IMR-90 (cell line): ENCODE measurements around the gene PACS1. TPM values are rescaled to one million over a fixed set of nuclear protein-coding genes. Genes with fewer than 3 reads are reported as not detected.

Experiments
- ATAC-seq: fragments of 200-7000 bp; cut with Tn5 transposase; 2 replicates; pipeline ENCODE4 v1.9.1; 2020; ENCODE audit warnings: low read depth, mild to moderate bottlenecking, moderate library complexity
- BruUV-seq: library from RNA; stranded (reverse); fragments of 400-500 nt; replicated peaks from 2 replicates; lab custom pipeline; 2021; lab: Mats Ljungman, UMichigan
- CTCF ChIA-PET: fragments of 300-600 bp; formaldehyde crosslinking; extraction: SDS; loops from one replicate; lab custom pipeline; 2021; ENCODE audit warnings: antibody characterized with exemption; lab: Yijun Ruan, JAX
- POLR2A ChIA-PET: fragments of 300-600 bp; sonication (Branson Sonifier 250); formaldehyde crosslinking; loops from one replicate; lab custom pipeline; 2022; ENCODE audit warnings: antibody characterized with exemption; ENCODE audit not compliant: unreplicated experiment; lab: Charles Lee
- DNase-seq: peaks from one replicate; pipeline ENCODE4 v3.0.0; 2013
- H2AFZ ChIP-seq: replicated peaks from 2 replicates; pipeline ENCODE3; 2013; ENCODE audit warnings: low read length, mild to moderate bottlenecking; ENCODE audit not compliant: poor library complexity
- H2AK5ac ChIP-seq: 2 replicates; pipeline ENCODE4 v1.6.1; 2013; ENCODE audit warnings: low read depth, low read length, inconsistent platforms
- H2AK9ac ChIP-seq: replicated peaks from 2 replicates; pipeline ENCODE3; 2013; ENCODE audit warnings: mild to moderate bottlenecking, low read depth, low read length, moderate library complexity; ENCODE audit not compliant: poor library complexity
- H2BK120ac ChIP-seq: 2 replicates; pipeline ENCODE4 v1.6.1; 2013; ENCODE audit warnings: low read depth, low read length, inconsistent platforms
- H2BK15ac ChIP-seq: 3 replicates; pipeline ENCODE4 v1.6.1; 2013; ENCODE audit warnings: low read depth, low read length, inconsistent platforms
- H2BK20ac ChIP-seq: 2 replicates; pipeline ENCODE4 v1.6.1; 2013; ENCODE audit warnings: low read depth, mild to moderate bottlenecking, inconsistent platforms, low read length, moderate library complexity
- H2BK5ac ChIP-seq: 2 replicates; pipeline ENCODE4 v1.6.1; 2013; ENCODE audit warnings: mild to moderate bottlenecking, low read depth, low read length, inconsistent platforms; ENCODE audit not compliant: poor library complexity, severe bottlenecking
- H3K14ac ChIP-seq: replicated peaks from 2 replicates; pipeline ENCODE4 v1.6.1; 2013; ENCODE audit warnings: low read depth, low read length, inconsistent platforms
- H3K18ac ChIP-seq: 2 replicates; pipeline ENCODE4 v1.6.1; 2013; ENCODE audit warnings: low read depth, low read length, control low read depth
- H3K23ac ChIP-seq: 2 replicates; pipeline ENCODE4 v1.6.1; 2013; ENCODE audit warnings: low read depth, low read length, inconsistent platforms
- H3K27ac ChIP-seq: 2 replicates; pipeline ENCODE4 v1.5.1; 2013; ENCODE audit warnings: mild to moderate bottlenecking, control low read depth, low read length; ENCODE audit not compliant: insufficient read depth
- H3K27me3 ChIP-seq: 2 replicates; pipeline ENCODE4 v1.6.1; 2013; ENCODE audit warnings: low read length; ENCODE audit not compliant: control insufficient read depth, insufficient read depth
- H3K36me3 ChIP-seq: 2 replicates; pipeline ENCODE4 v1.6.1; 2013; ENCODE audit warnings: low read length, mixed read lengths; ENCODE audit not compliant: control insufficient read depth, insufficient read depth
- H3K4ac ChIP-seq: 2 replicates; pipeline ENCODE4 v1.6.1; 2013; ENCODE audit warnings: low read depth, low read length, inconsistent platforms
- H3K4me1 ChIP-seq: 2 replicates; pipeline ENCODE4 v1.6.1; 2013; ENCODE audit warnings: low read length, mixed read lengths; ENCODE audit not compliant: control insufficient read depth, insufficient read depth
- H3K4me2 ChIP-seq: 2 replicates; pipeline ENCODE4 v1.6.1; 2013; ENCODE audit warnings: low read depth, mild to moderate bottlenecking, control low read depth, low read length, moderate library complexity
- H3K4me3 ChIP-seq: 2 replicates; pipeline ENCODE4 v1.5.1; 2013; ENCODE audit warnings: low read depth, mild to moderate bottlenecking, control low read depth, low read length, moderate library complexity; ENCODE audit not compliant: insufficient read depth
- H3K56ac ChIP-seq: 2 replicates; pipeline ENCODE4 v1.6.1; 2013; ENCODE audit warnings: low read length, inconsistent platforms; ENCODE audit not compliant: insufficient read depth; ENCODE audit errors: extremely low read depth
- H3K79me1 ChIP-seq, 2 experiments: 2 replicates each; pipeline ENCODE4 v1.6.1; 2013; ENCODE audit warnings: low read length in 2 of 2, inconsistent platforms in 1 of 2, low read depth in 1 of 2
- H3K9ac ChIP-seq: 2 replicates; pipeline ENCODE4 v1.6.1; 2013; ENCODE audit warnings: low read depth, low read length, control low read depth
- H3K9me1 ChIP-seq: 2 replicates; pipeline ENCODE4 v1.6.1; 2013; ENCODE audit warnings: low read length, inconsistent platforms; ENCODE audit not compliant: insufficient read depth
- H3K9me3 ChIP-seq: 2 replicates; pipeline ENCODE4 v1.6.1; 2013; ENCODE audit warnings: low read length; ENCODE audit not compliant: control insufficient read depth, insufficient read depth
- H4K20me1 ChIP-seq: 2 replicates; pipeline ENCODE4 v1.6.1; 2013; ENCODE audit warnings: low read length, inconsistent platforms; ENCODE audit not compliant: insufficient read depth
- H4K5ac ChIP-seq: 2 replicates; pipeline ENCODE4 v1.6.1; 2013; ENCODE audit warnings: mild to moderate bottlenecking, low read depth, low read length, control low read depth
- H4K8ac ChIP-seq, 2 experiments: 2 replicates each; pipeline ENCODE4 v1.6.1; 2013; ENCODE audit warnings: low read depth in 2 of 2, low read length in 2 of 2, control low read depth in 1 of 2, inconsistent platforms in 1 of 2
- H4K91ac ChIP-seq: 2 replicates; pipeline ENCODE4 v1.6.1; 2013; ENCODE audit warnings: low read depth, low read length, inconsistent platforms; ENCODE audit not compliant: insufficient read depth
- BHLHE40 ChIP-seq: fragments of 150-350 bp; IDR thresholded peaks from 2 replicates; pipeline ENCODE4 v1.6.1; 2016; ENCODE audit warnings: mild to moderate bottlenecking, low read depth, low read length
- CHD1 ChIP-seq: IDR thresholded peaks from 2 replicates; pipeline ENCODE4 v1.6.1; 2012; ENCODE audit warnings: low read depth, low read length, improper control_type of control experiment
- CTCF ChIP-seq: conservative IDR thresholded peaks from 2 replicates; pipeline ENCODE4 v1.5.1; 2012; ENCODE audit warnings: mild to moderate bottlenecking, low read depth, low read length, improper control_type of control experiment
- ELK1 ChIP-seq: fragments of 150-350 bp; IDR thresholded peaks from 2 replicates; pipeline ENCODE4 v1.6.1; 2016; ENCODE audit warnings: low read depth, mild to moderate bottlenecking, low read length, moderate library complexity, borderline replicate concordance
- MXI1 ChIP-seq: IDR thresholded peaks from 2 replicates; pipeline ENCODE4 v1.6.1; 2012; ENCODE audit warnings: low read depth, mild to moderate bottlenecking, low read length, moderate library complexity, borderline replicate concordance
- NFE2L2 ChIP-seq: fragments of 150-350 bp; IDR thresholded peaks from 2 replicates; pipeline ENCODE4 v1.6.1; 2016; ENCODE audit warnings: low read depth, mild to moderate bottlenecking, low read length
- POLR2A ChIP-seq: IDR thresholded peaks from 2 replicates; pipeline ENCODE4 v1.6.1; 2012; ENCODE audit warnings: mild to moderate bottlenecking, low read depth, low read length
- RAD21 ChIP-seq: IDR thresholded peaks from 2 replicates; pipeline ENCODE4 v1.6.1; 2012; ENCODE audit warnings: low read length, improper control_type of control experiment
- RCOR1 ChIP-seq: IDR thresholded peaks from 2 replicates; pipeline ENCODE4 v1.6.1; 2012; ENCODE audit warnings: mild to moderate bottlenecking, low read length, improper control_type of control experiment; ENCODE audit not compliant: insufficient replicate concordance
- RFX5 ChIP-seq: IDR thresholded peaks from 2 replicates; pipeline ENCODE4 v1.8.0; 2012; ENCODE audit warnings: low read depth, mild to moderate bottlenecking, low read length, moderate library complexity
- WGBS, 2 experiments: methylation state at CpG; one replicate each; pipeline versions ENCODE4 v1.1.5 to v1.1.7; 2013; ENCODE audit warnings: missing lambda C conversion rate in 2 of 2; ENCODE audit not compliant: insufficient read length in 1 of 2; ENCODE audit errors: extremely low coverage in 2 of 2; 5-methylcytosine and 5-hydroxymethylcytosine counted together
- dilution Hi-C: fragments of 300-500 bp; cut with HindIII; formaldehyde crosslinking; loops from one replicate; pipeline ENCODE4 v1.14.3; 2018; ENCODE audit warnings: low sequenced_read_pairs; ENCODE audit not compliant: unreplicated experiment
- in situ Hi-C: fragments of 300-500 bp; cut with MboI; formaldehyde crosslinking; loops from 3 replicates; pipeline ENCODE4 v1.14.3; 2019; ENCODE audit warnings: low sequenced_read_pairs, inconsistent platforms, mixed read lengths
- intact Hi-C: fragments of 100-400 bp; cut with micrococcal nuclease; formaldehyde crosslinking; loops from 2 replicates; pipeline ENCODE4 v1.10.0; 2022
- polyA plus RNA-seq, 3 experiments: library from polyadenylated mRNA; depleted of rRNA; stranded (reverse); fragments of >200 nt; gene quantifications; 2 replicates each; pipeline ENCODE4 v1.2.3, GENCODE V29; 2012; ENCODE audit warnings: low replicate concordance in 1 of 3
- total RNA-seq: library from RNA; depleted of rRNA; stranded (reverse); fragments of >200 nt; gene quantifications from 2 replicates; pipeline ENCODE4 v1.2.3, GENCODE V29; 2012

Gene PACS1
- total and polyA plus RNA-seq, 2 of the 4 experiments (the other 2 are of a cell fraction), result 7.3 to 32.0 TPM

- Histone ChIP-seq H2BK15ac (no peak overlapping the region), H4K5ac (no peak overlapping the region), H3K36me3 (peaks cover 68% of the 10 kb centered on the region), H4K91ac (no peak overlapping the region), H3K4me1 (no peaks in the 10 kb centered on the region), H4K8ac (no peak overlapping the region), H3K4me3 (no peak overlapping the region), H3K23ac (no peak overlapping the region), H2BK5ac (no peak overlapping the region), H3K4me2 (no peak overlapping the region), H2BK20ac (no peak overlapping the region), H3K27me3 (no peaks in the 10 kb centered on the region), H3K4ac (no peak overlapping the region), H3K14ac (no peak overlapping the region), H2AFZ (no peak overlapping the region), H2AK9ac (no peak overlapping the region), H3K9me1 (no peaks in the 10 kb centered on the region), H3K9ac (no peak overlapping the region), H3K56ac (no peak overlapping the region), H2AK5ac (no peak overlapping the region), H4K20me1 (no peaks in the 10 kb centered on the region), H3K9me3 (no peaks in the 10 kb centered on the region), H2BK120ac (no peak overlapping the region), H3K79me1 (no peaks in the 10 kb centered on the region), H3K27ac (no peak overlapping the region), H3K18ac (no peak overlapping the region)
- intact Hi-C loops (no loop called here), in situ Hi-C loops (no loop called here), dilution Hi-C loops (no loop called here)
- CTCF ChIA-PET, result no interaction called here
- DNase-seq (no peak), ATAC-seq (no peak)
- BruUV-seq, result no TSS peak
- TF ChIP-seq BHLHE40 (no peak), CTCF (no peak), RCOR1 (no peak), RAD21 (no peak), ELK1 (no peak), MXI1 (no peak), RFX5 (no peak), NFE2L2 (no peak), CHD1 (no peak), POLR2A (no peak)
- POLR2A ChIA-PET, result no interaction called here
- 98% methylated on average over 5 of the region's 6 CpGs; no CpG with 5 or more reads in 1 of the 2 experiments for WGBS, 2 experiments
Measured at GRCh38 chr11:66237867-66238266, 167.8 kb downstream of the PACS1 start.
